DOHH2 (cell line): Measurements from ENCODE around the gene MPPED1.

Source experiments
- H3F3A ChIP-seq: fragments of 200-600 bp; sonication (generic), shearing (Covaris generic); 2 replicates; pipeline ENCODE4 v1.6.0; 2016; ENCODE audit warnings: antibody characterized with exemption, mild to moderate bottlenecking; ENCODE audit not compliant: control insufficient read depth, insufficient read depth
- H3K27ac ChIP-seq: fragments of 200-600 bp; sonication (generic); 2 replicates; pipeline ENCODE4 v1.5.1; 2014; ENCODE audit warnings: low read depth, mild to moderate bottlenecking, low read length, moderate library complexity
- H3K27me3 ChIP-seq: fragments of 200-600 bp; sonication (generic); 2 replicates; pipeline ENCODE4 v1.6.1; 2014; ENCODE audit warnings: mild to moderate bottlenecking, low read length, mixed read lengths; ENCODE audit not compliant: control insufficient read depth
- H3K36me3 ChIP-seq: fragments of 200-600 bp; sonication (generic); 2 replicates; pipeline ENCODE4 v1.6.1; 2014; ENCODE audit warnings: mild to moderate bottlenecking, low read length, moderate library complexity, mixed read lengths; ENCODE audit not compliant: control insufficient read depth
- H3K4me1 ChIP-seq: fragments of 200-600 bp; sonication (generic); 2 replicates; pipeline ENCODE4 v1.6.1; 2014; ENCODE audit warnings: mild to moderate bottlenecking, low read length, mixed read lengths; ENCODE audit not compliant: control insufficient read depth
- H3K4me2 ChIP-seq: fragments of 200-600 bp; sonication (generic); 2 replicates; pipeline ENCODE4 v1.6.0; 2014; ENCODE audit warnings: mild to moderate bottlenecking, low read length, moderate library complexity
- H3K4me3 ChIP-seq: fragments of 200-600 bp; sonication (generic); 2 replicates; pipeline ENCODE4 v1.5.1; 2014; ENCODE audit warnings: mild to moderate bottlenecking, low read length, mixed read lengths
- H3K79me2 ChIP-seq: fragments of 200-600 bp; sonication (generic); 2 replicates; pipeline ENCODE4 v1.6.1; 2014; ENCODE audit warnings: mild to moderate bottlenecking, low read length, mixed read lengths; ENCODE audit not compliant: control insufficient read depth
- H3K9me2 ChIP-seq: fragments of 200-600 bp; sonication (generic); replicated peaks from 2 replicates; pipeline ENCODE4 v1.6.1; 2014; ENCODE audit warnings: mild to moderate bottlenecking, low read length, mixed read lengths; ENCODE audit not compliant: control insufficient read depth
- H3K9me3 ChIP-seq: fragments of 200-600 bp; sonication (generic); 2 replicates; pipeline ENCODE4 v1.6.1; 2014; ENCODE audit warnings: antibody characterized with exemption, low read length, mixed read lengths; ENCODE audit not compliant: control insufficient read depth, insufficient read depth
- H4K20me1 ChIP-seq: fragments of 200-600 bp; sonication (generic); 2 replicates; pipeline ENCODE4 v1.6.0; 2014; ENCODE audit warnings: low read depth, mild to moderate bottlenecking, antibody characterized with exemption, low read length, moderate library complexity; ENCODE audit not compliant: control insufficient read depth, insufficient read depth
- CTCF ChIP-seq: fragments of 200-600 bp; sonication (generic); IDR thresholded peaks from one replicate; pipeline ENCODE4 v1.5.1; 2014; ENCODE audit warnings: antibody characterized with exemption, mild to moderate bottlenecking, low read depth, low read length; ENCODE audit not compliant: poor library complexity, severe bottlenecking
- EZH2phosphoT487 ChIP-seq: fragments of 200-600 bp; sonication (generic); IDR thresholded peaks from 2 replicates; pipeline ENCODE4 v1.6.1; 2017; ENCODE audit warnings: borderline replicate concordance, mild to moderate bottlenecking, antibody characterized with exemption, low read length, moderate library complexity, mixed read lengths

Gene MPPED1

GRCh38 chr22:43408009-43408408, 3.8 kb upstream of the MPPED1 start:
- TF ChIP-seq EZH2phosphoT487 (no peak), CTCF (no peak)

GRCh38 chr22:43409046-43409445, 2.8 kb upstream of the MPPED1 start:
- Histone ChIP-seq H3K4me2 (no peak overlapping the region), H3K79me2 (no peaks in the 10 kb centered on the region), H3K27me3 (no peaks in the 10 kb centered on the region), H3K27ac (no peak overlapping the region), H4K20me1 (no peaks in the 10 kb centered on the region), H3K9me2 (no peaks in the 10 kb centered on the region), H3K36me3 (no peaks in the 10 kb centered on the region), H3K4me1 (no peaks in the 10 kb centered on the region), H3K9me3 (no peaks in the 10 kb centered on the region), H3F3A (no peaks in the 10 kb centered on the region), H3K4me3 (no peak overlapping the region)
- TF ChIP-seq EZH2phosphoT487 (no peak), CTCF (no peak)

More at GRCh38 chr22:43408009-43408408, 3.8 kb upstream of the MPPED1 start:
- Histone ChIP-seq H4K20me1 (no peaks in the 10 kb centered on the region), H3K4me1 (no peaks in the 10 kb centered on the region), H3K4me2 (no peak overlapping the region), H3K27me3 (no peaks in the 10 kb centered on the region), H3K9me3 (no peaks in the 10 kb centered on the region), H3K4me3 (no peak overlapping the region), H3F3A (no peaks in the 10 kb centered on the region), H3K27ac (no peak overlapping the region), H3K9me2 (no peaks in the 10 kb centered on the region), H3K36me3 (no peaks in the 10 kb centered on the region), H3K79me2 (no peaks in the 10 kb centered on the region)

- no peaks in the 10 kb centered on the region for H3K9me2 ChIP-seq
- H3K4me3 ChIP-seq, result no peak overlapping the region
- H3K4me2 ChIP-seq, result no peak overlapping the region
- no peaks in the 10 kb centered on the region for H3F3A ChIP-seq
- H3K36me3 ChIP-seq, result no peaks in the 10 kb centered on the region
- H3K27me3 ChIP-seq, result no peaks in the 10 kb centered on the region
- no peaks in the 10 kb centered on the region for H3K79me2 ChIP-seq
- no peaks in the 10 kb centered on the region for H3K4me1 ChIP-seq
- TF ChIP-seq CTCF (no peak), EZH2phosphoT487 (no peak)
- H4K20me1 ChIP-seq, result no peaks in the 10 kb centered on the region
- H3K27ac ChIP-seq, result no peak overlapping the region
- no peaks in the 10 kb centered on the region for H3K9me3 ChIP-seq
Observed at GRCh38 chr22:43409800-43410199, 2.0 kb upstream of the MPPED1 start.
